A549 (cell line): Measurements from ENCODE around the gene PALLD. TPM values are rescaled to one million over a fixed set of nuclear protein-coding genes. Genes with fewer than 3 reads are reported as not detected.

Experiments used
- BCL3 ChIP-seq: fragments of >200 bp; sonication (Bioruptor Twin); formaldehyde crosslinking; IDR thresholded peaks from 3 replicates; pipeline ENCODE4 v1.6.1; 2016
- BHLHE40 ChIP-seq: IDR thresholded peaks from 2 replicates; pipeline ENCODE4 v1.6.1; 2012; ENCODE audit warnings: low read depth, low read length, inconsistent platforms
- CBX2 ChIP-seq: fragments of 200-600 bp; sonication (generic); IDR thresholded peaks from 2 replicates; pipeline ENCODE4 v1.6.1; 2016; ENCODE audit warnings: low read depth, mild to moderate bottlenecking, borderline replicate concordance
- CHD2 ChIP-seq: fragments of 150-350 bp; IDR thresholded peaks from 2 replicates; pipeline ENCODE4 v1.6.1; 2014; ENCODE audit warnings: low read length; ENCODE audit not compliant: partially characterized antibody
- CHD4 ChIP-seq: fragments of 200-600 bp; sonication (generic); IDR thresholded peaks from 2 replicates; pipeline ENCODE4 v1.6.1; 2016; ENCODE audit warnings: antibody characterized with exemption, mild to moderate bottlenecking, borderline replicate concordance
- CTCF ChIP-seq: fragments of >200 bp; sonication (Bioruptor Twin); formaldehyde crosslinking; IDR thresholded peaks from 3 replicates; pipeline ENCODE4 v1.5.1; 2016
- ELK1 ChIP-seq: fragments of 150-350 bp; IDR thresholded peaks from 2 replicates; pipeline ENCODE4 v1.6.1; 2014; ENCODE audit warnings: low read depth, mild to moderate bottlenecking, low read length
- EP300 ChIP-seq, 2 experiments: fragments of >200 bp; sonication (Bioruptor Twin); formaldehyde crosslinking; IDR thresholded peaks; 2 replicates in 1 of 2; 3 replicates in 1 of 2; pipeline ENCODE4 v1.6.1; 2016 to 2017
- HDAC2 ChIP-seq: fragments of 200-600 bp; sonication (generic); IDR thresholded peaks from 2 replicates; pipeline ENCODE4 v1.6.1; 2016
- HMGXB4 ChIP-seq: fragments of 250-450 bp; sonication (Bioruptor Pico); IDR thresholded peaks from 2 replicates; pipeline ENCODE4 v1.5.0; 2021; ENCODE audit warnings: mild to moderate bottlenecking, moderate library complexity, borderline replicate concordance
- HOXB13 ChIP-seq: fragments of 250-450 bp; sonication (Bioruptor Pico); IDR thresholded peaks from 2 replicates; pipeline ENCODE4 v1.5.0; 2020; ENCODE audit warnings: low read depth, mild to moderate bottlenecking, moderate library complexity
- HOXB5 ChIP-seq: fragments of 250-450 bp; sonication (Bioruptor Pico); IDR thresholded peaks from 2 replicates; pipeline ENCODE4 v1.5.0; 2020; ENCODE audit warnings: mild to moderate bottlenecking, moderate library complexity
- JUN ChIP-seq, 2 experiments: fragments of >200 bp; sonication (Bioruptor Twin); formaldehyde crosslinking; IDR thresholded peaks; 2 replicates in 1 of 2; 3 replicates in 1 of 2; pipeline ENCODE4 v1.6.1; 2016 to 2017
- JUNB ChIP-seq: fragments of >200 bp; sonication (Bioruptor Twin); formaldehyde crosslinking; IDR thresholded peaks from 2 replicates; pipeline ENCODE4 v1.6.1; 2016
- MAFK ChIP-seq: fragments of 450-650 bp; IDR thresholded peaks from 2 replicates; pipeline ENCODE4 v1.6.1; 2014; ENCODE audit not compliant: partially characterized antibody
- MAX ChIP-seq: IDR thresholded peaks from 2 replicates; pipeline ENCODE4 v1.6.1; 2012
- MAZ ChIP-seq: fragments of 150-350 bp; IDR thresholded peaks from 2 replicates; pipeline ENCODE4 v1.6.1; 2014; ENCODE audit warnings: antibody characterized with exemption, low read depth, low read length, borderline replicate concordance
- NFE2L2 ChIP-seq: fragments of 150-350 bp; conservative IDR thresholded peaks from 2 replicates; pipeline ENCODE4 v1.6.1; 2014; ENCODE audit warnings: low read length
- NPAS2 ChIP-seq: fragments of 250-450 bp; sonication (Bioruptor Pico); IDR thresholded peaks from 2 replicates; pipeline ENCODE4 v1.8.0; 2022; ENCODE audit warnings: mild to moderate bottlenecking, moderate library complexity, borderline replicate concordance
- PBX3 ChIP-seq: IDR thresholded peaks from 2 replicates; pipeline ENCODE4 v1.6.1; 2012
- POLR2AphosphoS2 ChIP-seq: conservative IDR thresholded peaks from 2 replicates; pipeline ENCODE4 v1.6.1; 2012; ENCODE audit warnings: low read length, improper control_type of control experiment, inconsistent platforms
- RAD21 ChIP-seq, 2 experiments: fragments of >200 bp in 1 of 2; sonication (Bioruptor Twin) in 1 of 2; formaldehyde crosslinking in 1 of 2; IDR thresholded peaks in 1 of 2; conservative IDR thresholded peaks in 1 of 2; 2 replicates in 1 of 2; 3 replicates in 1 of 2; pipeline ENCODE4 v1.6.1; 2012 to 2018; ENCODE audit warnings: inconsistent platforms in 1 of 2
- RARB ChIP-seq: fragments of 250-450 bp; sonication (Bioruptor Pico); IDR thresholded peaks from 2 replicates; pipeline ENCODE4 v1.8.0; 2021; ENCODE audit warnings: mild to moderate bottlenecking, moderate library complexity
- RCOR1 ChIP-seq: fragments of 150-350 bp; IDR thresholded peaks from 2 replicates; pipeline ENCODE4 v1.6.1; 2014; ENCODE audit warnings: antibody characterized with exemption, low read length, low read depth
- REST ChIP-seq: fragments of 200-600 bp; sonication (generic); IDR thresholded peaks from 2 replicates; pipeline ENCODE4 v1.6.1; 2016; ENCODE audit warnings: antibody characterized with exemption, mild to moderate bottlenecking, moderate library complexity
- RFX5 ChIP-seq: fragments of 450-650 bp; IDR thresholded peaks from 2 replicates; pipeline ENCODE4 v1.7.1; 2014; ENCODE audit warnings: antibody characterized with exemption, mild to moderate bottlenecking, moderate library complexity
- RNF2 ChIP-seq: fragments of 200-600 bp; sonication (generic); IDR thresholded peaks from 2 replicates; pipeline ENCODE4 v1.6.1; 2016; ENCODE audit warnings: low read depth, mild to moderate bottlenecking, antibody characterized with exemption, moderate library complexity, borderline replicate concordance
- SMC3 ChIP-seq: fragments of >200 bp; sonication (Bioruptor Twin); formaldehyde crosslinking; IDR thresholded peaks from 3 replicates; pipeline ENCODE4 v1.6.1; 2018; ENCODE audit warnings: inconsistent platforms
- ZFP36 ChIP-seq: fragments of 450-650 bp; IDR thresholded peaks from 2 replicates; pipeline ENCODE4 v1.6.1; 2014; ENCODE audit warnings: borderline replicate concordance; ENCODE audit not compliant: partially characterized antibody
- ZNF302 ChIP-seq: fragments of 250-450 bp; sonication (Bioruptor Pico); IDR thresholded peaks from 2 replicates; pipeline ENCODE4 v1.9.0; 2021; ENCODE audit warnings: inconsistent platforms, mild to moderate bottlenecking, moderate library complexity
- ZSCAN20 ChIP-seq: fragments of 250-450 bp; sonication (Bioruptor Pico); IDR thresholded peaks from 2 replicates; pipeline ENCODE4 v1.8.0; 2022; ENCODE audit warnings: mild to moderate bottlenecking, moderate library complexity
- polyA plus RNA-seq, 4 experiments: library from polyadenylated mRNA; depleted of rRNA in 3 of 4; stranded (reverse); fragments of >200 nt; fragmentation: RNase III in 1 of 4; extraction: RNeasy Plus Mini Kit Qiagen cat#74134 plus additional on column Dnase treatment in 1 of 4; gene quantifications; 2 replicates in 3 of 4; 3 replicates in 1 of 4; pipeline ENCODE4 v1.2.3, GENCODE V29; 2011 to 2017

PALLD gene
- polyA plus RNA-seq, 2 of the 4 experiments (the other 2 are of a cell fraction) = 88.8 to 113 TPM

GRCh38 chr4:168451744-168452390 is 45.0 kb upstream of the PALLD start (continued):
- TF ChIP-seq HOXB5 (no peak), RARB (CRISPR knock-in tag) (no peak), BHLHE40 (no peak), ZNF302 (no peak), MAZ (no peak), RFX5 (no peak), EP300 (IDR thresholded peaks at IDR 0.05) (no peak), MAX (no peak; the same call in 1 of the 2 replicates), ZSCAN20 (CRISPR knock-in tag) (no peak), SMC3 (0 out of 3 replicates have a peak, but pooled peaks have one; percentile 16), HDAC2 (no peak), NFE2L2 (no peak), NPAS2 (no peak), CHD2 (no peak), POLR2AphosphoS2 (no peak), BCL3 (no peak), RCOR1 (no peak), ZFP36 (no peak), ELK1 (no peak), CBX2 (no peak), CHD4 (no peak), HMGXB4 (no peak), RAD21 (conservative IDR thresholded peaks at IDR 0.05 in 1 of 2, IDR thresholded peaks at IDR 0.05 in 1 of 2) (peak in 1 of 2 experiments; percentile 7; a peak in 1 of 5 replicates), RNF2 (no peak), REST (no peak), MAFK (no peak), CTCF (no peak), JUNB (peak; percentile 87), HOXB13 (CRISPR knock-in tag) (no peak), PBX3 (no peak), JUN (IDR thresholded peaks at IDR 0.05) (no peak)
